HG03520 (cell line): Measurements from ENCODE around the gene QSOX1.

Experiments used
- ATAC-seq: cut with Tn5 transposase; IDR thresholded peaks from one replicate; pipeline ENCODE4 v1.9.1; 2021; ENCODE audit warnings: mild to moderate bottlenecking, moderate library complexity; ENCODE audit not compliant: unreplicated experiment

QSOX1 gene

DNA sequence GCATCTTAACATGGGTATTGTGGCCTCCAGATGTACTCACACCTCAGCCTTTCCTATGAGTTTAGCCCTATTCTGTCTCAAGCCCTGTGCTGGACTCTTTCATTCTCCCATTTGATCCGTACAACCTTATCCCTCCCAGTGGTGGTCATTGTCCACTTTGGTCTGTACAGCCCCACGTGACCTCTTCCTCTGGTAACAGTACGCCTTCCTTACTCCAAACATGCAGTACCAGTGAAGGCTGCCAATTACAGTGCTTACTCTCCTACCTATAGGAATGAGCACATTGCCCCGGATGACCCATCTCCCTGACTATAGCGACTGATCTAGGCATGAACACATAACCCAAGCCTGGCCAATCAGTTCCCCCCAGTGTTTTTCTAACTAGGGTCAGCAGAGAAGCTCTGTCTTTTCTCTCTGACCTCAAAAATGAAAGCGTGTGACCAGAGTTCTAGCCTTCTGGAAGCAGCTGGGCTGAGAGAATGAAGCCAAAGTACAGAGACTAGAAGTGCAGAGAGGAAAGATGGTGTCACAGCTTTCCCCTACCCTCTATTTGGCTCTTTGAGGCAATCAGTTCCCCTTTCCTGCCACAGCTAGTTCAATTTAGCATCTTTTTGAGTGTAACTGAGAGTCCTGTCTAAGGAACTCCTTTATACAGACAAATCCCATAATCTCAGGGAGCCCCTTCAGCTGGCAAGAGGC lies 9.9 kb upstream of the QSOX1 start:
- ATAC-seq = no peak

DNA sequence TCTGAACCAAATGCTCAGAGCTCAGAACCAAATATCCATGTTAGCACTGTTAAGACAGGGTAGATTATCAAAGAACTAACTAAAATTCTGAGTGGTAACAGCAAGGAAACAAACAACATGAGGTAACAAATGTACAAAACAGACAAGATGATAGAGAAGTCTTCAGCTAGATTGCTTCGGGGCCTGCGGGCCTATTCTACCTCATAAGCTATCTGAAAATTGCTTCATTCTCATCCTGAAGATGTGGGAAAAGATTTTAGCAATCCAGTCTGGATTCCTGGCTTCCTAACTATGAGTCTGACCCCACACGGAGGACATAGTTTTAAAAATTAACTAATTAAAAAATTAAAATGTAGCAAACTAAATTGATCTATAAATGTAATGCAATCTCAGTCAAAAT lies 9.2 kb upstream of the QSOX1 start:
- no peak for ATAC-seq

DNA sequence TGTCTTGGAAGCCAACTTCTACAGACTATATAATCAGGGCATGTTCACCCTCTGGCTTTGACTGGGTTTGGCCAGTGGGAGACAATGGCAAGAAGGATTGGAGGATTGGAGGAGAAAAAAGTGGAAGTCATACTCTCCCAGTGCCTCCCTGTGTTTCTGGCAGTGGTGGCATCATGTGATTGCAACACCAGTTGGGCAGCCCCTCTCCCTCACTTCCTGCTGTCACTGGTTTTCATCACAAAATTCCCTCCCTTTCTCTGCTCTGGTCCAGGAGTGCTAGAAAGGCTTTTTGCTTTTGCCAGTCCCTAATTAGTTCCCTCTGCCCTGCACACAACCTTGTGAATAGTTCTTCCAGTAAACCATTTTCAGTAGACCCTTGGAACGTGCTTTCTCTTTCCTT lies 3.7 kb upstream of the QSOX1 start:
- no peak for ATAC-seq

DNA sequence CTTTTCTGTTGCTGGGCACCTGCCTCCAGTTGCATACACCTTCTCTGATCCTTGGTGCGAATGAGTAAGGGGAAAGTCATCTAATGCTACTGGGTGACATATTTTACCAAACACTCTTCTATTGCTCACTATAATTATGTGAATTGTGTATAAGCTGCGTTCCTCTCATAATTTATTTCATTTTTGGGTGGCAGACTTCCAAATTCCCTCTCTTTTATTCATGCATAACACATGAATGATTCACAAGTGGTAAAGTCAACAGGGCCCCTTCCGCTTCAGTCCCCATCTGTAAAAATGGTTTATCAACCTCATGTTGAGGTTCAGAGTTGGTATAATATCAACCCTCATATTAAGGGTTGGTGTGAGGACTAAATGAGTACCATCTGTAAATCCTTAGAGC lies 3.2 kb upstream of the QSOX1 start:
- no peak for ATAC-seq

DNA sequence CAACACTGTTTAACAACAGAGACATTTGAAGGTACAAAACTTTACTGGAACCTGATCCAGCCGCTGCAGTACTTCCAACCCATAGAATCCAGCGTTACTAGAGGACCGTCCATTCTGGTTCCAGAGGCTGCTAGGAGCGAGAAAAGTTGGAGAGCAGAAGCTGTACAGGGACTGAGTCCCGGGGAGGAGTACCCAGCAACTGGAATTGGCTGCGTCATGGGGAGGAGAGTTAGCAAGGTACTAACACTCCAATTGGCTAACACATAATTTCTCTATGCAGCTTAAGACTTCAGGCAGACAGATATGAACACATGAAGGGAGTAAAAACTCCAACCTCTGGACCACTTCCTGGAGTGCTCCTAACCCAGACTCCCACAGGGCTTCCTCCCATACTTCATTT lies 2.1 kb upstream of the QSOX1 start:
- no peak for ATAC-seq

DNA sequence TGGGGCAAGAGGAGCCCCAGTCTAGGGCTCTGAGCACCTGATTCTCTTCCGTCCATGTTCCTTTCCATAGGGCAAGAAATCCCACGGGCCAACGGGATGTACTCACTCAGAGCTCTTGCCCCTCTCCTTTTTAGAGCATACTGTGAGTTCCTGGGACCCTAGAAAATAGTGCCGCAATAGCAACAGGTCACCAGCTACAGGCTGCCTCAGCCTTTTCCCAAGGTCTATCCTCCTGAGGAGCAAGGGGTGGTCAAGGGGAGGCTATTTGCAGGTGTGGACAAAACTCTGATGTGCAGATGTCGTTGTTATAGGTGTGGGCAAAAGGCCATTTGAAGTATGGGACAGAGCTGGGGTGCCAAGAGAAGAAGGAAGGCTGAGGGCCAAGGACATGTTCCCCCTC lies 1.6 kb upstream of the QSOX1 start:
- ATAC-seq = no peak

DNA sequence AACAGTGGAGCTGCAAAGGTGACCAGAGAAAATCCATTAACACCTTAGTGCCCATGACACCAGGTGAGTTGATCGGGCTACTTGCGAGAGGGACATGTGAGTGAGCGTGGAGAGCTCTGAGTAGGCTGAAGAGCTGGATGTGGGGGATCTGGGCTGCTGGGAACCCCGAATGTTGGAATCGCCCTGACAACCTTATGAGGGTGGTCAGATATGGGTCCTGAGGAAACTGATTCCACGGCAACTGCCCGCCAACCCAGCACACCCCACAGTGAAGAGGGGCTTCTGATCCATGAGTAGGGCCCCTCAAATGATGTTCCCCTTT lies 705 bp upstream of the QSOX1 start:
- ATAC-seq = no peak

DNA sequence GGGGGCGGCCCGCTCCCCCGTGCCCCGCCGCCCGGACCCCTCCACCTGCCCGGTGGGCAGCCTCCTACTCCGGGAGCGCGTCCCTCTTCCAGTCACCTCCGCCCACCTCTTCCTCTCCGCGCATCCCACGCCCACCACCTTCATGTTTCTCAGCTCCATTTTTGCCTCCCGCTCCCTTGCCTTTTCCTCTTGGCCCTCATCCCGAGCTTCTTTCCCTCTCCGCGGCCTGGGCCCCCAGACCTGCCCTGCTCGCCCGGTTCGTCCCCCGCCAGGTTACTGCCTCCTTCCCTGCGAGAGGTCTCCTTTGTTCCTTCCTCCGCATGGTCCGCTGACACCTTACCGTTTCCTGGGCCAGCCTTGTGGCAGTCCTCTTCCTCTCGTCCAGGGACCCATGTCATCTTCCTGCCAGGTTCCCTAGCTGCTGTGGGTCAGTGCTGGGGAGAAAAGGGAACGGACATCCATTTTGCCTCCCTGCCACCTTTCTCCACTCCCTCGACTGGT lies 563 bp downstream of the QSOX1 start:
- no peak for ATAC-seq

DNA sequence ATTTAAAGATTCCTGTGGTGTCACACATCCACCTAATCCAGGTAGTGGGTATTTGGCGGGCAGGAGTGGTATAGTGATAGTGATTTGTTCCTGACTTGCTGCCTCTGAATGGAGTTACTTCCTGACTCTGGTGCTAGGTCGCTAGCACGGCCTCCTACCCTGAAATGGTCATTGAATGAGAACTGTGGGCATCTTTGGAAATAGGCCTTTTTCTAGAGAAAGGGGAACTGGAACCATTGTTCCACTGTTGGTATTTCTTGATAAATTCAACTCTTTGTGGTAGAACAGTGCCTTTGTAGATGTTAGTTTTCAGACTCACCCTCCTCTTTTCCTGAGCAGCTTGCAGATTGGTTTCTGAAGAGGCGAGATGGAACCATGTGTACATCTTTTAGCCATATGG lies 1.5 kb downstream of the QSOX1 start:
- no peak for ATAC-seq

DNA sequence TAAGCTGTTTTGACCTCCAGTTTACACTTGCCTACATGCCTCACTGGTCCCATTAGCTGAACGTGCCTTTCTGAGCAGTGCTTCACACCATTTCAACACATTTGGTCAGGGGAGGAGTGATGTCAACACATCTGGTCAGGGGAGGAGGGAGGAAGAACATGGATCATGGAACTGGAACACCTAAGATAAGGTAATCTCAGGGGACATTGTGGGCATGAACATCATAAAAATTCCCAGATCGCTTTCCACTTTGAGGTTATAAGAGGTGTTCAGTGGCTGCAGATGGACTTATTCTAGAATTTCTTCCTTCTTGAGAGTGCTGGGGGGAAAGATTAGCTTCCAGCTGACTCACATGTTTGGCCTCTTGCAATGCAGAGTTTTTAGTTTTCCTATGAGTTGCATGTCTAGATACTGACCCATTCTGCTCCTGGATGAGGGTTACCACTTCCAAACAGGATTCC lies 2.0 kb downstream of the QSOX1 start:
- no peak for ATAC-seq

DNA sequence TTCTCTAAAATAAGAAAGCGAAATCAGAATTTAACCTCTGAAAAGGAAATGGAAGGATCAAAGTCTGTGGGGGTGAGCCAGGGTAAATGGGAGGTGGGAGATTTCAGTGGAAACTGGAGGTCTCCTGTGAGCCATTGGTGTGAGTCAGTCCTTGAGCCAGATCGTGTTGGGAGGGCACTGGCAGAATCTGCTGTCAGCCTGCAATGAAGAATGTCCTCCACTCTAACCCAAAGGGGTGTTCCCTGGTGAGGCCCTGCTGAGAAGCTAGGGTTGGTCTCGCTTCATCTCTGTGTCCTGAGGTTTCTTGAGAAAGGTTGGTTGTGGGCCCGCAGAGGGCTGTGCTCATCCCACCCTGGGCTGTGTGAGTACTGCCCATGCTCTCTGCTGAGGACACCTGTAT lies 2.4 kb downstream of the QSOX1 start:
- ATAC-seq = no peak

DNA sequence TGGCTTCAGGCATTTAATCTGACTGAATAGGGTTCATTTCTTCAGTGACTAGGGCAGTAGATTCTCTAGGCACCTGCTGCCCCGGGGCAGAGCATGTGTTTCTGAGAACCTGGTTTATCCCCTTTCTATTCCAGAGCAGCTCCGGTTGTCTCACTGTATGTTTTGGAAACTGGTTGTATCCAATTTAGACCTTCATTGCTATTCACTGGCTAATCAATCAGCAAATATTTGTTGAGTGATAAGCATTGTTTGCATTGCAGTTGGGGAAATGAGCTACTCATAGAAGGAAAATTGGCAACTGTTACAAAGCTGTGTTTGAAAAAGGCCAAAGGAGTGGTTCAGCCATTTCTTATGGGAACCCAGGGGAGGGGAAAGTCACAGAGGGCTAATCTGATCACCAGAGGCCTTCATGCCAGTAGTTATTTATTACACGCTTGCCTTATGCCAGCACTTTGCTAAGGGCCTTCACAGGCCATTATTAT lies 2.9 kb downstream of the QSOX1 start:
- no peak for ATAC-seq

DNA sequence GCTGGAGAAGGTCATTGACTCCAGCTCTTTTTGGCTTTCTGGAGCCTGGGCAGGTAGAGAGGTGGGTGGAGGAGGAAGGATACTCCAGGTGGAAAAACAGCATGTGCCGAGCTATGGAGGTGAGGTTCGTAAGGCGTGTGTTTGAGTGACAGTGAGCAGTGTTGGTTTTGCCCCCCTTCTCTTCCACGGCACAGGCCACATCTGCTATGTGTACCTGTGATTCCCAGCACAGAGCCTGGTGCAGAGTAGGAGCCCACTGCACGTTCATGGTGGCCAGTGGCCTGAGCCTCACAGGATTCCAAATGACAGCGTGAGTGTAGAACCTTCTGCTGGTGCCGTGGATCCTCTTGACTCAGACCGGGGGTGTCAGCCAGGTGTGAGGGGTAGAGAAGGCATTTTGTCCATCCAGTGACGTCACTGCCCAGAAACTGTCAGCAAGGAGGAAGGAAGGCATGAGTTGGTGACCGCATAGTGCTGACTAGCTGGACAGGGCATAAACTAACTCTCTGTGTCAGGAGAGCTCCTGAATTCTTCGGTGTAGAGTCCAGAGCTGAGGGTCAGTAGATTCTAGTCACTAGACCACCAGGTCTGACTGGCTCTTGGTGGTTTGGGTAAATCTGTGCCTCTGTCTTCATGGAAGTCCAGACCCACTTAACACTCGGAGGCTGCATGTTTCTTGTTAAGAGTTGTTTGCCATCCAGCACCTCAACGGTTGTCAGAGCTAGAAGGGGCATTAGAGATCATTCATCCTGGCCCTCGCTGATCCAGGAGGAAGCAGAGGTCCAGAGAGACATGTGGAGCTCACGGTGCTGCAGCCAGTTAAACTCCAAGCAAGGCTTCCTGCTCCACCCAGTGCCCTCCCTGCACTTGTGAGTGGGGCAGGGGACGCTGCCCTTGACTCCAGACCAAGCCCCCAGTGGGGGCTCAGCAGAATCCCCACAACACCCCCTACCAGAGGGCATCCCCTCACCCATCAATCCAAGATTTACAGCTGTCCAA lies 3.8 kb downstream of the QSOX1 start:
- no peak for ATAC-seq

DNA sequence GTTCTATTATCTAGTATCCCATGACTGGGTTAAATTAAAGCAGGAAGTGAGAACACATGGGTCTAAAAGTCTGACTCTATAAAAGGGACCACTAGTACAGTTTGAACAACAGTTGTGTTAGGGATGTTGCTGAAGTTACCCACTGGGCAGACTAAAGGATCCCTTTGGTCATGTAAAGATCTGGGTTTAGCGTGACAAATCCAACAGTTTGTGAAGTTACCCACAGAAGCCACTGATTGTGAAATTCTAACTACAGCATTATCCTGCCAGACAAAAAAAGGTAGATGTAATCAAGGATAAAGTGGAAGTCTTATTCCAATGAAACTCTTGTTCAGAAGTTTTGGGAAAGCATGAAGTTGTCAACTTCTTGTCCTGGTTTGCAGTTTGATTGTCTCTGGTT lies 5.7 kb downstream of the QSOX1 start:
- ATAC-seq = no peak

DNA sequence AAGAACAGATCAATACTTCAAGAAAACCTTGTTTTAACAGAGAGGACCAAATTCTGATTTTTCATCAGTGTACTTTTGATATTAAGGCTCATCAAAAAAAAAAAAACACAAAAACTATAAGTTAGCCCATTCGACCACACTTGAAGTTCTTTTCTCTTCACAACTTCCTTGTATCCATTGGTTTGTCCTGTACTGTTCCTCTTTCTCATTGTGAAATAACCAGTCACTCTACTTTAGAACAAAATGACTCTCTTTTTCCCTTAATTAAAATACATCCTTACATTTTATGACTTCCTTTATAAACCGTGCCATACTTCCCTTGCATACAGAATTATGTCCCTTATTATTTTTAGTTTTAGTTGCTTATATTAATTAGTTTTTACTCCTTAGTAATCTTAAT lies 8.4 kb downstream of the QSOX1 start:
- ATAC-seq = no peak

DNA sequence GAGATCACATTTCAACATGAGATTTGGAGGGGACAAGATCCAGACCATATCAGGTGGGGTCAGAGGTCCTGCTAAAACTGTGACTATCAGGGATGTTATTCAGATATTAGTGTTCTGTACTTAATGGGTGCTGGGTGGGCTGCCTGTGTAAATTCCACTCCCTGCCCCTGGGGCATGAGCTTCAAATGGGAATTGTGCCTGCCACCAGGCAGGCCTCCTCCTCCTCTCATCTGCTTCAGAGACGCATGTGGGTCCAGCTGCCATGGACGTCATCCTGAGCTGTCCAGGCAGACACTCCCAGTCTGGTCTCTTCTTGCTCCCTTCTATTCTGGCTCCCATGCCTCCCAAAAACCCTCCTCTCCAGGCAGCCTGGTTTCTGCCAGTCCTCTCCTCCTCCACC lies 10.4 kb downstream of the QSOX1 start:
- no peak for ATAC-seq

DNA sequence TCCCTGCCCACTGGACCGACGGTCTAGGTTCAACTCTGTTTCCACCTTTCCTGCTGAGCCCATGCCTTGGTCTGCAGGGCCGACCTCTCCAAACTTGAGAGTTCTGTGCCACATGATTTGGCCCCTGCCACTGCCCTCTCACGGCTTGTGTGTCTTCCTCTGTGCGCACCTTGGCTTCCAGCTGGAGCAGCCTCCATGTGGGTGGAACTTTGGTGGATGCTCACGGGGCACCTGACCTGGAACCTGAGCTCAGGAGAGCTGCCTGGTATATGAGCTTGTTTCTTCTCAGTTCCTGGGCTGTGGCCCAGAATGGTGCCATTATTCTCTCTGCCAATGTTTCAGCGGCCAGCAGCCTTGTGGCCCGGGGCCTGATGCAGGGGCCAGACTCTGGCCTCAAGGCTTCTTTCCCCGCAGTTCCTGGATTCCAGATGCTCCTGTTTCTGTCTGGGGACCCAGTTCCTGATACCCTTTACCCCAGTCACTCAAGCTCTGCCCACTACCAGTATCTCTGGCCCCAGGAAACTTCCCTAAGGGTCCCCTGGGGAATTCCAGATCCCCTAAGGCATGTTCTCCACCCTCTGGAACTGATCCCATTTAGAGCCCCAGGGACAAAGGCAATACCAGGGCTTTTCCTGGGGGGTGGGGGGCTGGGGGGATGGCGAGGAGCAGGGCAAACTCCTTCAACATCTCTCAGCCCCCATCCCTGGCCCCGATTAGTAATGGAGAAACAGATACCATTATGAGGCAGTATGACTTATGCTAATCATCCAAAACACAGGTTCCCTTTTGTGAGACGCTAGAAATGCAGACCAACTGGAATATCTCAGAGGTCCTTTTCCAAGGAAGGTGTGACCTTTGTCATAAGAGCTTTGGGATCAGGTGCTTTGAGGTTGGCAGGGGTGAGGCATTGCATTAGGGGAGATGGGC lies 11.1 kb downstream of the QSOX1 start:
- no peak for ATAC-seq

DNA sequence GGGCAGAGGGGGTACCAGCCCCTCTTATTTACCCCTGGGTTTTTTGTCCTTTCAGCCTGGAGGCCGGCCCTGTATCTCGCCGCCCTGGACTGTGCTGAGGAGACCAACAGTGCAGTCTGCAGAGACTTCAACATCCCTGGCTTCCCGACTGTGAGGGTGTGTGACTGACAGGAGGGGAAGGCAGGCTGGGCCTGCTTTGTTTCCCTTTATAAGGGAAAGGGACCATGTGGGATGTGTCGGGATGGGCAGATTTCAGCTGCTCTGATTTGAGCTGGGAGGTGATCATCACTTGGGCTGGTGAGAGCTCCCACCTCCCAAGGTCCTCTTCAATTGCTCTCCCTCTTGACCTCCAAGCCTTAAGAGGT lies 11.7 kb downstream of the QSOX1 start:
- no peak for ATAC-seq

DNA sequence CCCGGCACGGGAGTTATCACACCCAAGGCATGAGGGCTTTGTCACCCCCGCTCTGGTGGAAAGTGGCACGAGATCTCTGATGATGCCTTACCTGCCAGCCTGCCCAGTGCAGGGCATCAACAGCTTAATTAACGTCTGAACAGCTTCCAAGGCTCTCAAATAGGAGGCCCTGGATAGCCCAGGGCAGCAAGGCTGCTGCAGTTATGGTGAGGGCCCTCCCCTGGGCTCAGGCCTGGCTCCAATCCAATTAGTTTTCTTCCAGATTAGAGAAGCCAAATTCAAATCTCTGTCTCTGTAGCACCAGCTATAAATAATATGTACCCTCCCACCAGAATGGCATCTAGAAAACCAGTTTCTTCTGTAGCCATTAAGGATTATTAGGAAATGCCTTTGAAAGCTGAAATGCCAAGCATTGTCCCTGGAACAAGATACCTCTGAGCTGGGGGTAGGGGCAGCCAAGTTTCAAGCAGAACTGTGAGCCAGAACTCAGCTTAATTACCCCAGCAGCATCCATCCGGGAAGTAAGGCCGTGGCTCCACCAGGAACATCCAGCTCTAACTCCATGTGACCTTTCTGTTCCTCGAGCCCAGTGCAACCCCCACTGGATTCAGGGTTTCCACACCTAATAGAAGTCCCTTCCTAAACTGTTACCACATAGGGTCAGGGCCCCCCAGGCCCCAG lies 12.5 kb downstream of the QSOX1 start:
- ATAC-seq = no peak

DNA sequence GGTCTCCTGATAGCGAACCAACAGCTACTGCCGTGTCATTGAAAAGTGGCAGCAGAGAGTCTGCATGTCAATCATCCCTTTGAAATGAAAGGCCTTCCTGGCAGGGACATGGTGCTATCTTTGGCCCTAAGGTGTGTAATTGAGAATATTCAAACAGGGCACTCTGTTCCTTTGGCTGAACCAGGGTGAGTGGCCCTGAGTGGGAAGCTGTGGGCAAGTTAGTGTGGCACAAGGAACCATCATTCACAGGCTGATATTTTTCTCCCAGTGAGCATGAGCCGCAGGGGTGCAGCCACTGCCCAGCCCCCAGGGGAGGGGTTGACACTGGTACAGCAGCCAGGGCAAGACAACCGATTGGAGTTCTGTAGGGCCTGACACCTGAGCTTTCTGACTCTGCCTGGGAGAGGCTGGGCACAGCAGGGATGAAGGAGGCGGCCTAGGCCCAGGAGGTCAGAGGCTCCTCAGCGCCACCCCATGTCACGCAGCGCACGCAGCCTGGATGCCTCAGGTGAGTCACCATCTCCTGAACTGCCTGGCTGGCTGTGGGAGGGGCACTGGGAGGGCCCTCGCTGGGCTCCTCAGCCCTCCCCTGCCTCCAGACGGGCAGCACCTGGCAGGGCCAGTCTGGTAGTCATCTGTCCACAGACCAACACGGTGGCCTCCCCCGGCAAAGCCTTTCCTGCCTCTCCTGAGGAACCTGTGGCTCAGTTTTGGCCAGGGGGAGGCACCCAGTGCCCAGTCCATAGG lies 13.2 kb downstream of the QSOX1 start:
- ATAC-seq = no peak
